KMS-11 (cell line): ENCODE measurements around the gene LRP2BP.

Source experiments
- H2AFZ ChIP-seq: fragments of 200-600 bp; sonication (generic); 2 replicates; pipeline ENCODE4 v1.6.1; 2016; ENCODE audit warnings: antibody characterized with exemption, mixed run types, low read depth
- H3K27ac ChIP-seq: fragments of 200-600 bp; sonication (generic); 2 replicates; pipeline ENCODE4 v1.6.1; 2016; ENCODE audit warnings: mild to moderate bottlenecking, mixed run types
- H3K27me3 ChIP-seq: fragments of 200-600 bp; sonication (generic); 2 replicates; pipeline ENCODE4 v1.6.1; 2017; ENCODE audit warnings: mild to moderate bottlenecking, low read depth, mixed run types, moderate library complexity; ENCODE audit not compliant: insufficient read depth
- H3K36me3 ChIP-seq: fragments of 200-600 bp; sonication (generic); 2 replicates; pipeline ENCODE4 v1.6.1; 2017; ENCODE audit warnings: mild to moderate bottlenecking, mixed run types; ENCODE audit not compliant: insufficient read depth
- H3K4me1 ChIP-seq: fragments of 200-600 bp; sonication (generic); 2 replicates; pipeline ENCODE4 v1.6.1; 2016; ENCODE audit warnings: mild to moderate bottlenecking, low read depth, mixed run types; ENCODE audit not compliant: poor library complexity, severe bottlenecking
- H3K4me2 ChIP-seq: fragments of 200-600 bp; sonication (generic); 2 replicates; pipeline ENCODE4 v1.7.0; 2016; ENCODE audit warnings: mild to moderate bottlenecking, mixed run types
- H3K4me3 ChIP-seq: fragments of 200-600 bp; sonication (generic); IDR thresholded peaks from 2 replicates; pipeline ENCODE4 v1.6.1; 2017; ENCODE audit warnings: low read depth, low read length, mixed read lengths; ENCODE audit not compliant: insufficient read depth
- H3K79me2 ChIP-seq: fragments of 200-600 bp; sonication (generic); 2 replicates; pipeline ENCODE4 v1.6.1; 2016; ENCODE audit warnings: low read depth, mixed run types; ENCODE audit not compliant: insufficient read depth
- H3K9ac ChIP-seq: fragments of 200-600 bp; sonication (generic); 2 replicates; pipeline ENCODE4 v1.6.1; 2016; ENCODE audit warnings: mild to moderate bottlenecking, mixed run types
- H4K20me1 ChIP-seq: fragments of 200-600 bp; sonication (generic); 2 replicates; pipeline ENCODE4 v1.6.1; 2016; ENCODE audit warnings: mild to moderate bottlenecking, mixed run types; ENCODE audit not compliant: insufficient read depth
- CTCF ChIP-seq: fragments of 200-600 bp; sonication (generic); conservative IDR thresholded peaks from 2 replicates; pipeline ENCODE4 v1.6.1; 2017; ENCODE audit warnings: low read depth, mild to moderate bottlenecking, antibody characterized with exemption, low read length, moderate library complexity, mixed read lengths

LRP2BP gene

DNA sequence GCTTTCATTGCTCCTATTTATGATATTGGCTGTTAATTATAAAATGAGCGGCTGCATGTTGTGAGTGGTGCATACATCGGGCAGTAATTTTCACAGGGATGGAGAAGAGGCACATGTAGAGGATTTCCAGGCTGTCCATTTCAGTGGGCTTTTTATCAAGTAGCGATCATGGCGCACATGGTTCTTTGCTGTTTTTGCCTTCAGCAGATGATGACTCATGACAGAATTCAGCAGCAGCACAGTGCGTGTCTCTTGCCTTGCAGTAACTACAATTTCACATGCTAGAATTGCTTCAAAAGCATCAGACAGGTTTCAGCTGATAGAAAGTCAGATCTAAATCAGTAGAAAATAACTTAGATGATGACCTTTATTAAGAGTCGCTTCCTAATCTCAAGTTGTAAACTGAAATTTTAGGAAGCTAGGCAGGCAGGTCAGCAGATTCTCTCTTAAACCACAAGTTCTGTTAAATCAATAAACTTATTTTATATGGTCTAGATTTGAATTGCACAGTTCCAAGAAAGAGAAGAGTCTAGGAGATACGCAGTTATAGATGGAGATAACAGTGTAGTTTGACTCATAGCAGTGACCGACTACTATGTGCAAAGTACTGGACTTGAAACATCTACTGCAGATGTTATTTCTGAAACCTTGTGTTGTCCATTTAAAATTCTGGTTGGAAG, 35.8 kb downstream of the LRP2BP start:
- Histone ChIP-seq H3K4me3 (no peak overlapping the region), H3K4me1 (peaks cover 97% of the 10 kb centered on the region), H3K9ac (no peak overlapping the region), H3K27ac (no peak overlapping the region; the same call in 1 of the 2 replicates), H3K27me3 (no peaks in the 10 kb centered on the region), H3K79me2 (no peaks in the 10 kb centered on the region), H4K20me1 (no peaks in the 10 kb centered on the region), H3K4me2 (peak overlapping the region; percentile 1; the same call in 1 of the 2 replicates), H3K36me3 (no peaks in the 10 kb centered on the region), H2AFZ (no peak overlapping the region)
- TF ChIP-seq CTCF, result no peak

DNA sequence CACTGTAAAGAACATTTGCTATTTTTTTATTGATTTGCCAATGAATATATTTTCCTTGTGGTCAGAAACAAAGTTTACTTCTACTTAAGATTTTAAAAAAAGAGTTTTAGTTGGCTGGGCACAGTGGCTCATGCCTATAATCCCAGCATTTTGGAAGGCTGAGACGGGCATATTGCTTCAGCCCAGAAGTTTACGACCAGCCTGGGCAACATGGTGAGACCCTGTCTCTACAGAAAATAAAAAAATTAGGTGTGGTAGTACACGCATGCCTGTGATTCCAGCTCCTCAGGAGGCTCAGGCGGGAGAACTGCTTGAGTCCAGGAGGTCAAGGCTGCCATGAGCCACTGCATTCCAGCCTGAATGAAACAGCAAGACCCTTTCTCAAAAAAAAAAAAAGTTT, 36.8 kb downstream of the LRP2BP start:
- peaks cover 97% of the 10 kb centered on the region for H3K4me1 ChIP-seq
- H3K36me3 ChIP-seq, result no peaks in the 10 kb centered on the region
- peak overlapping the region; percentile 84; the same call in 1 of the 2 replicates for H3K27ac ChIP-seq
- no peaks in the 10 kb centered on the region for H3K79me2 ChIP-seq
- no peak overlapping the region for H3K4me3 ChIP-seq
- H3K9ac ChIP-seq, result no peak overlapping the region
- H4K20me1 ChIP-seq, result no peaks in the 10 kb centered on the region
- no peaks in the 10 kb centered on the region for H3K27me3 ChIP-seq
- H2AFZ ChIP-seq, result no peak overlapping the region
- no peak for TF ChIP-seq CTCF
- H3K4me2 ChIP-seq, result peak overlapping the region; percentile 75; the same call in 1 of the 2 replicates

GRCh38 chr4:185358514-185358913, 37.2 kb downstream of the LRP2BP start:
- Histone ChIP-seq H2AFZ (no peak overlapping the region), H3K4me2 (peak overlapping the region; percentile 75), H3K9ac (no peak overlapping the region), H3K79me2 (no peaks in the 10 kb centered on the region), H3K36me3 (no peaks in the 10 kb centered on the region), H4K20me1 (no peaks in the 10 kb centered on the region), H3K4me3 (no peak overlapping the region), H3K4me1 (peaks cover 97% of the 10 kb centered on the region), H3K27me3 (no peaks in the 10 kb centered on the region), H3K27ac (peak overlapping the region; percentile 84)
- no peak for TF ChIP-seq CTCF

- H2AFZ ChIP-seq, result 0 out of 2 replicates have a peak overlapping the region, but pooled peaks have one; percentile 19
- no peaks in the 10 kb centered on the region for H4K20me1 ChIP-seq
- no peaks in the 10 kb centered on the region for H3K79me2 ChIP-seq
- H3K9ac ChIP-seq, result peak overlapping the region; percentile 49; the same call in 1 of the 2 replicates
- H3K4me1 ChIP-seq, result peaks cover 97% of the 10 kb centered on the region
- no peak overlapping the region for H3K4me3 ChIP-seq
- no peaks in the 10 kb centered on the region for H3K27me3 ChIP-seq
- H3K4me2 ChIP-seq, result peak overlapping the region; percentile 75
- H3K36me3 ChIP-seq, result no peaks in the 10 kb centered on the region
- H3K27ac ChIP-seq, result peak overlapping the region; percentile 84
- TF ChIP-seq CTCF, result no peak
Measured at GRCh38 chr4:185357733-185358440, 37.8 kb downstream of the LRP2BP start.
